Measurements from ENCODE around the gene NCOA7.
"Not testable (repeated sequence)": the region's sequence is repeated elsewhere in the genome, so short reads cannot be mapped to it uniquely, and the experiment has no call there.

NCOA7 gene

DNA sequence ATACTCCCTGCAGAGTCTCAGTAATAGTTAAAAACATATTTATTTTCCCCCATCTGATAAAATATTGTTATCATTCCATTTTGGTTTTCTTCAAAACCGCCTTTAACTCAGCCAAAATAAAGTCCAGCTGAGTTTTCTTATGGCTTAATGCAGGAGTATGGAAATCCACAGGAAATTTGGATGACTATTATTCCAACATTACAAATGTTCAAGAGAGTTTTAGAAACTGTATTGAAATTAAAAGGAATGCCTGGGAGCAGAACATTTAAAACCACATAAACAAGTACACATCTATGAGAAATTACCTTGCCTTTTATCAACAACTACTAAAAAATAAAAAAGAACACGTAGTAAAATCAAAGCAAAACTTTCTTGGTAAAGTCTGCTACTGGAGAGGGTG lies 45.7 kb downstream of the NCOA7 start:
- no peak for DNase-seq

DNA sequence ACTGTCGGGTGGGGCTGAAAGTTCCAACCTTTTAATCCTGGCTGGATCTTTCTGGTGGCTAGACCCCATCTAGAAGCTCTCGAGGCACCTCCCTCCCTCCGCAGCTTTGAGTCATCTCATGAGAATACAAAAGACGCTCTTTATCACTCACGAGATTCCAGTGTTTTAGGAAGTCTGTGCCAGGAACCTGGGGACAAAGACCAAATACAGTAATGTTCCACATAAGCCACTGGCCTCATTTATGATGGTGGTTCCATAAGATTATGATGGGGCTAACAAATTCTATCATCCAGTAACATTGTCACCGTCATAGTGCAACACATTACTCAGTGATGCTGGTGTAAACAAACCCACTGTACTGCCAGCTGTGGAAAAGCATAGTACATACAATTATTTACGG lies 48.7 kb downstream of the NCOA7 start:
- no peak for DNase-seq

DNA sequence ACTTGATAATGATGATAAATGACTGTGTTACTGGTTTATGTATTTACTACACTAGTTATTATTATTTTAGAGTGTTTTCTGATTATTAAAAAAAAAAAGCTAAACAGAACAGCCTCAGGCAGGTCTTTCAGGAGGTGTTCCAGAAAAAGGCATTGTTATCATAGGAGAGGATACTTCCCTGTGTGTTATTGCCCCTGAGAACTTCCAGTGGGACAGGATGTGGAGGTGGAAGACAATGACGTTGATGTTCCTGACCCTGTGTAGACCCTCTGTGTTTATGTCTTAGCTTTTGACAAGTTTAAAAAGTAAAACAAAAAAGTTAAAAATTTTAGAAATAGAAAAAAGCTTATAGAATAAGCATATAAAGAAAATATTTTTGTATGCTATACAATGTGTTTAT lies 49.1 kb downstream of the NCOA7 start:
- no peak for DNase-seq

DNA sequence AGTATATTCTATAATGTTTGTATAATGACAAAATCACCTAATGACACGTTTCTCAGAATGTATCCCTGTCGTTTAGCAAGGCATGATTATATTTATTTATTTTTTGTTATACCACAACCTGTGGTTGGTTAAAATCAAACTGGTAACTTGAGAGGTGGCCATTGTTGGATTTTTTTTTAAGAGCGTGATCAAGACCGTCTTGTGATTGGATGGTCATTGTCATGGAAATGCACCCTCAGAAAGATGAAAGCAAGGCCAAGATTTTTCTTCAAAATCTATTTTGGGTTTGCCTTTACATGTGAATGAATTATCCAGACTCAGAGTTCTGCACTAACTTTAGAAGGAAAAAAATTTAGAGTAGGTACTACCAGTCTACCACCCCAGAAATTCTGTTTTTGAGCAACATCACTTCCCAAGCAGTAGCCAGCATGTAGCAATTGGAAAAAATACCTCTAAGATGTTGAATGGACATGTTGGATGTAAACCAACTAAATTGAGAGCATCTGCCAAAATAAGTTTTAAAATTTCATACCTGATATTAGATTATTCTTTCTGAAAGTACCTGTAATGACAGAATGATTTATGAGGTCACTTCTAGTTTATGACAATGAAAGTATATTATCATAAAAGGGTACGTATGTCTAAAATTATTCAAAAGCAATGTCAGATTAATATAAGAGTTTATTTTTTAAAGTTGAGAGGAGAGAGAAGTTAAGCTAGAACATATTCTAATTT lies 50.8 kb downstream of the NCOA7 start:
- no peak for DNase-seq

DNA sequence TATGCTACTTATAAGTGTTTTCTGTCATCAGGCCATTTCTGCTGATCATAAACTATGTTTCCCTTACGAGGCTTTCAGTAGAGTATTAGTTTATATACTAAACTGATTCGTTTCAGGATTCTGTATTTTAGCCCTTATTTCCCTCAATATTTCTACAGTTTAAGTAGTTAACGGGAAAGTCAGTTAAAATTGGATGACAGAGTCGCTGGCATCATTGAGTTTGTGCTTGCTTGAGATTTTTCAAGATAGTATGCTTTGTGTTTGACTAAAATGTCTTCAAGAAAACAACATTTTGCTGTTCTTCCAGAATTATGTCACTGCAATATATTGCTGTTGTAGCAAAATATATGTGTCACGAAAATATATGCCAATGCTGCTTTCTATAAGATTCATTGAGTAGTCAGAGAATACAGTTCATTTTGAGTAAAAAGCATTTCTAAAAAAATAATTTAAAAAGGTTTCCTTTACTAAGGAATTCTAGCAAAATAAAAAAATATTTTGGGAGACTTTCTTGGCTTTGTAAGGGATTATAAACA lies 51.4 kb downstream of the NCOA7 start:
- DNase-seq = no peak

DNA sequence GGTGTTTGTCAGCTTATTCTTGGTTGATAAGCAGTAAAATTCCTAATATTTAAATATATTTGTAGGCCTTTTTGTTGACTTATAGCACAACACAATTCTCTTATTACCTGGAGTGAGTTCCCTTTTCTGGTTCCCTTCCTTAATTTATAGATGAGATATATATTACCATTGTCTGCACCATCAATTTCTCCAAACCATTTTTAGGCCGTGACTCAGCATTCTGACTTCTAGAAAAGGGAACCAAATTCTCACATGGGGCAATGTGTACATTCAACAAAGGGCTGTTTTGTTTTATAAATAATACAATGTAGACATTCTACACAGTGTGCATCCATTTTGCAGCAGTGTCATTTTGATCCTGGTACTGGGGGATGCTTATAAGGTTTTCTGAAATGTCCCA lies 52.8 kb downstream of the NCOA7 start:
- DNase-seq = no peak

DNA sequence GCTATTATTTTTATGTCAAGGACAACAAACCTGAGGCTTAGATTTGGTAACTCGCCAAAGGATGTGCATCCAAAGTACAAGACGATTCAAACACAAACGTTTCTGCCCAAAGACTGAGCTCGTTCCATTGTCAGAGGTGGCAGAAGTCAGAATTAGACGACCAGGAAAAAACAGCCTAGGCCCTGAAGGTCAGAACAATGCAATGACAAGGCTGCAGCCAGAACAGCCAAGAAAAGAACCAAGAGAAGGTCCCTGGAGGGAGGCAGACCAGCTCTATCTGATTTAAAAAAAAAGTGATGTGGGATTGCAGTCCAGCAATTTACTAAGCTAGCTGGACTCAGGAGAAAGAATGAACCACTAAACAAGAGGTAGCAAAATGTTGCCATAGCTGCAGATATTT lies 54.2 kb downstream of the NCOA7 start:
- no peak for DNase-seq

DNA sequence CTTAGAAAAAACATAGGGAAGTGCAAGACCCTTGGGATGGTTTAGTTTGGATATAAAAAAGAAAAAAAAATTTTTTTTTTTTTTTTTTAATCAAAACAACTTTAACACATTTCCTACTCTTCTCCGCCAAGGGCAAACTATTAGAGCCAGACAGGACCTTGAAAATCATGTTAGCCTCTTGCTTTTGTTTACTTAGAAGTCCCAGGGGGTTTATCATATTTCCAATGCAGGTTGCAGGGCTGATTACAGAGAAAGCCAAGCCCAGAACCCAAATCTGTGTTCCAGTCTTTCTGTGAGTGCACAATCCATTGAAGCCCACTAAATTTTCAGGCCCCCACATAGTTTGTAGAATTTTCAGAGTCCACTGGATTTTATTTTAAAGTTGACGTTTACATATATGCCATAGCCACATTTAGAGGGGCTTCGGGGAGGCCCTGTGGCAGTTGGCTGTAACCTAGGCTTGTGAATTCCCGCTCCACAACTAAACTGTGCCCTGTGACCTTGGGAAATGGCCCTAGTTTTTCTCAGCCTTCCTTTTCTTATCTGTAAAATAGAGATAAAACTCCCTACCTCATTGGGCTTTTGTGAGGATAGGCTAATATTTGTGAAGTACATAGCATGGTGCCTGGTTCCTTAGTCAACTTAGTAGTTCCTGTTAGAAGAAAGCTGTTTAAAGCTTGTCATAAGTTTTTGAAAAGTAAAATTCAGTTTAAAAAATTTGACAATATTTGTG lies 55.7 kb downstream of the NCOA7 start:
- no peak for DNase-seq

DNA sequence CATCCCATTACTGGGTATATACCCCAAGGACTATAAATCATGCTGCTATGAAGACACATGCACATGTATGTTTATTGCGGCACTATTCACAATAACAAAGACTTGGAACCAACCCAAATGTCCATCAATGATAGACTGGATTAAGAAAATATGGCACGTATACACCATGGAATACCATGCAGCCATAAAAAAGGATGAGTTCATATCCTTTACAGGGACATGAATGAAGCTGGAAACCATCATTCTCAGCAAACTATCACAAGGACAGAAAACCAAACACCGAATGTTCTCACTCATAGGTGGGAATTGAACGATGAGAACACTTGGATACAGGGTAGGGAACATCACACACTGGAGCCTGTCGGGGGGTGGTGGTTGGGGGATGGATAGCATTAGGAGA lies 57.5 kb downstream of the NCOA7 start:
- not testable (repeated sequence) for DNase-seq

DNA sequence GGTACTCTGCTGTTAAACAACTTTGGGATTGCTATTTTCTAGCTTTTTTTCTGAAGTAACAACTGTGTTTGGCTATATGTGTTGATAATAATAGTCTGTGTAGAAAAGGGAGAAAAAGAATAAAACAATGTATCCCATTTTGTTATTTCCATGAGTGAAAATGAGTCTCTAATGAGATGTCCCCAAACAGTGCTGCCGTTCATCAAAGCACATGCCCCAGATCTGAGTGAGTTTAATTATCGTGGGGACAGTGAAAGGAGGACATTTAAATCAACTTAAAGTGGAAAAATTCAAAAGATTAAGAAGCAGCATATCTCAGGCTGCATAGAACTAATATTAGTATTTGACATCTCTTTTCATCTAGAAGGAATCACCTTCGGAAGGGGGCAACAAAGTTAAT lies 59.6 kb downstream of the NCOA7 start:
- no peak for DNase-seq

DNA sequence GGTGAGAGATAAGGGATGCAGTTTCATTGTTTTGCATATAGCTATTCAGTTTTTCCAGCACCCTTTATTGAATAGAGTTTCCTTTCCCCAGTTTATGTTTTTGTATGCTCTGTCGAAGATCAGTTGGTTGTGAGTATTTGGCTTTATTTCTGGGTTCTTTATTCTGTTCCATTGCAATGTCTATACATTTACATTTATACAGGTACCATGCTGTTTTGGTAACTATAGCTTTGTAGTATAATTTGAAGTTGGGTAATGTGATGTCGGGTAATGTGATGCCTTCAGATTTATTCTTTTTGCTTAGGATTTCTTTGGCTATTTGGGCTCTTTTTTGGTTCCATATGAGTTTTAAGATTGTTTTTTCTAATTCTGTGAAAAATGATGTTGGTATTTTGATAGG lies 61.8 kb downstream of the NCOA7 start:
- no peak for DNase-seq

DNA sequence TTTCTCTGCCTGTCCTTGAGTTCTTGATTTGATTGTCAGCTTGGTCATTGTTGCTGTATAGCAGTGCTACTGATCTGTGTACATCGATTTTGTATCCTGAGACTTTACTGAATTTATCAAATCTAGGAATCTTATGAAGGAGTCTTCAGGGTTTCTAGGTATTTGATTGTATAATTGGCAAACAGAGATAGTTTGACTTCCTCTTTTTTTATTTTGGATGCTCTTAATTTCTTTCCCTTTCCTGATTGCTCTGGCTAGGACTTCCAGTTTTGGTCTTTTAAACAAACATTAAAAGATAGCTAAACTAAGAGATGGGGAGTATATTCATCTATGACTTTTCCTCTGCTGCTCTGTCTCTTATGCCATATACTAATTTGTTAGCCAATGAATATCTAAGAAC lies 62.4 kb downstream of the NCOA7 start:
- no peak for DNase-seq

DNA sequence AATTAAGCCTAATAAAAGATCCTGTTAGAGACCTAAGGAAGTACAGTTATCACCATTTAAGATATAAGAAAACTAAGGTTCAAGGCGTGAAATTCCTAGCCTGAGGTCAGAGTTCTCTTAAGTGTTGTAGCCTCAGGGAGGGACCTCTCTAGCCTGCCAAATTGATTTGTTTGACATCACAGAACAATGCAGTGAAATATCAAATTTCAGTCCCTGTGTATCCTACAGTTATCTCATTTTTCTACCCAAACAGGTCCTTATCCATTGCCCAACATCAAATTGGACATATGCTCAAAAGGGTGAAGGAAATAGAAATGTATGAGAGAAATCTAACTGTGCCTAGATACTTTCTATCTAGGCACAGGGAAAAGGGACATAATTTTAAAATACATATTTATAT lies 63.0 kb downstream of the NCOA7 start:
- DNase-seq = no peak

DNA sequence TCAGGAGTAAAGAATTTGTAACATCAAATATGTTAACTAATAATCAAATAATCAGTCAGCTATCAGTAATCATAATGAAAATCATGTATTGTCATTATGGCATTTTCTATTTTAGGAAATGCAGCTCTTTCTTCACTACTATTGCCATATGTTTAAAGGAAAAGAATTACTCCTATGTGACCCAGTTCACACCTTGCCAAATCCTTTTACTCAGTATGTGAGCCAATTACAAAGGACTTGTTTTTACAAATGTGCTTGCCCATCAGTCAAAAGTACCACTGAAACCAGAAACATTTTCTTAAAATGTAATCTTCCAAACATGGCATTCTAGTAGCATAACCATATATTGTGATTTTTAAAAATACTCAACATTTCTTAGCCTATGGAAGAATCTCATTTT lies 63.6 kb downstream of the NCOA7 start:
- no peak for DNase-seq

DNA sequence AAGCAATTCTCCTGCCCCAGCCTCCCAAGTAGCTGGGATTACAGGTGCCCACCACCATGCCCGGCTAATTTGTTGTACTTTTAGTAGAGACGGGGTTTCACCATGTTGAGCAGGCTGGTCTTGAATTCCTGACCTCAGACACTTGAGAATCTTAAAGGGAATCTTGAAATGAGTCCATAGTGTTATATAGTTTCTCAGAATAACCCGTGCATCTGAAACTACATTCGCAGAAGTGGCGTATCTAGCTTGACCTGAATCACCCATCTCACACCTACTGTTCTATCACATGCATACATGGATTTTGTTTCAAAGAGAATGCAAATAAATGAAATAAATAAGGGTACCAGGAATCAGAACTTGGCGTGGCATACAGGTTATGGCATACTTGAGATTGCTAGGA lies 65.0 kb downstream of the NCOA7 start:
- DNase-seq = no peak

DNA sequence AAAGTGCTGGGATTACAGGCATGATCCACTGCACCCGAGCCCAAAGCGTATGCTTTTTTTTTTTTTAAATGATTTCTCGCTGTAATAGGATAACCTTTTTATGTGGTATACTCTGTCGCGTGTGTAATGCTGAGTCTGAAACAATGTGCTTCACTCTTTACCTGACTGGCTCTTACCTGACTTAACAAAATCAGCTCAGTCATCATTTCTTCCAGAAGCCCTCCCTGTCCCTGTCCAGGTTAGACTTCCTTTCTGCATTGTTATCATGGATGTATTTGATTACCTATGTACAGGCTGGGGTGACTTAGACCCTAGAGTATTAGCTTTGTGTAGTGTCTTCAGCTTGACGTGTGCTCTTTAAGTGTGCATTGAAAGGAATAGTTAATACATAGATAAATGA lies 67.1 kb downstream of the NCOA7 start:
- DNase-seq = no peak

DNA sequence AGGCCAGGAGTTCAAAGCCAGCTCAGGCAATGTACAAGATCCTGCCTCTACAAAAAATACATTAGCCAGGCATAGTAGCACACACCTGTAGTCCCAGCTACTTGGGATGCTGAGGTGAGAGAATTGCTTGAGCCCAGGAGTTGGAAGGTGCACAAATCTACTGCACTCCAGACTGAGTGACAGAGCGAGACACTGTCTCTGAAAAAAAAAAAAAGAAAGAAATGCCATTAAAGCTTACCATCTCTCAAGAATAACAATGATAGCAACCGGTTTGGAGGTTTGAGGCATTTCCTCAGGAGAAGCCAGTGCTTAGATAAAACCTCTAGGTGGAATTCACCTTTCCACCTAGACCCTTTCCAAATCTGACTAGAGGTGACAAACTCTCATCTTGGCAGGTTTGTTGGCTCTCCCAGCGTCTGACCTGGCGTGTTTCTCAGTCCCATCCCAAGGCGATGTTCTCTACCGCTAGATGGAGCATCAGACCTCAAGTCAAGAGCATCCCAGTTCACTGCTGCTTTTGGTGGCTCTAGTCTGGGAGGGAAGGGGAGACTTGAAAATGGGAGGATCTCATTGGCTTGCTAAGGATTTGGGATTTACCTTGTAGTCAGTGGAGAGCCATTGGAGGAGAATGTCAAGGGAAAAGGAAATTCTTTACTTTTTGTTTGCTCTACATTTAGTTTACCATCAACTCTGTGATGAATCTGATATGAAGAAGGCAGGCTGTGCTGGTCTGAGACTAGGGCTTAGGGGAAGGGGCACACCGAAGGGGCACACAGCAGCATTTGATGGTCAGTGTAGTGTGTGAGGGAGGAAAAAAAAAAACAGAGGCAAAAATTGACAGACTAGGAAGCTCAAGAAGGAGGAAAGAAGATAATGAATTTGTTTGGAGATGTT lies 67.9 kb downstream of the NCOA7 start:
- peak; percentile 67 for DNase-seq

DNA sequence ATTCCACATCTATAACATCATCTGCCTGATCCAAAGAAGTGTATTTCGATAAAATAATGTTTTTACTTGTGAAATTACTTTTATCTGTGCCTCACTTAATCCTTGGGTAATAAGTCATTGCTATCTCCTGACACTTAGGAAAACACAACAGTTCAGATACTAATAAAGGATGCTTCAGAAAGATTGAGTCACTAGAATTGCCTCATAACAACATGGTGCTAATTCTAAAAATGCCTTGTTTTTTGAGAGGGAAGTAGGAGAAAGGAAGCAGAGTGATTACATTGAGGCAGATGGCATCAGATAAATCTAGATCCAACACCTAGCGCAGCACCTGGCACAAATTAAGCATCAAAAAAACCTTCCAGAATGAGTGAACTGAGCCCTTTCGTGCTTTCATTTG lies 69.0 kb downstream of the NCOA7 start:
- DNase-seq = no peak

DNA sequence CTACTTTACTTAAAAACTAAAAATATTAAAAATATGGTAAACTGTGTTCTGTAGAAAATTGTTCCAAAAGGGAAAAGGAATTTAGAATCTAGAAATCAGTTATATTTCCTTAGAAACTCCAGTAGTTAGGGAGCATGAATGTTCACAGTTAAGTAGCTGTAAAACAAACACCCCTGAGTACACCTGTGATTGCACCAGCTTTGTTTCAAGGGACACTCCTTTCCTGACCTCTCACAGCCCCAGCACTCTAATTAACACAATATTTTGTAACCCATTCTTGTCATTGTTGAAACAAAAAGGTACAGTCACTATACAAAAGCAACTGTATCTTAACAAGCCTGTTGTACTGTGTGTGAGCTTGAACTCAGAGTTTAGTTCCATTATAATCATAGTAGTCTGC lies 72.3 kb downstream of the NCOA7 start:
- no peak for DNase-seq

DNA sequence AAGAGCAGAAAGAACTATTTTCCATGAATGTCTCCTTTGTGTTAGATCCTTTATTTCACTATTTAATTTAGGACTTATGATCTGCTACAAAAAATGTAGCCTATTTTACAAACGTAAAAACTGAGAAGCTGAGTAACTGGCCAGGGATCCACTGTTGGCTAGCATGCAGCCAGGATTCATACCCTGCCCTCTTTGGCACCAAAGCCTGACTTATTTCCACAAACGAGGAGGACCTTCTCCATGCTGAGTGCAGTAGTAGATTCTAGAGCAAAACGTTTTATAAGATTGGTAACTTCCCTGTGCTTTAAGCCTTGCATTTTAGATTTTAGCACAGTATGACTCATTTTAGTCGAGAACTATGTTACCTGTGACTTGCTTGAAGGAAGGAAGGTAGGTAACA lies 74.3 kb downstream of the NCOA7 start:
- DNase-seq = no peak

DNA sequence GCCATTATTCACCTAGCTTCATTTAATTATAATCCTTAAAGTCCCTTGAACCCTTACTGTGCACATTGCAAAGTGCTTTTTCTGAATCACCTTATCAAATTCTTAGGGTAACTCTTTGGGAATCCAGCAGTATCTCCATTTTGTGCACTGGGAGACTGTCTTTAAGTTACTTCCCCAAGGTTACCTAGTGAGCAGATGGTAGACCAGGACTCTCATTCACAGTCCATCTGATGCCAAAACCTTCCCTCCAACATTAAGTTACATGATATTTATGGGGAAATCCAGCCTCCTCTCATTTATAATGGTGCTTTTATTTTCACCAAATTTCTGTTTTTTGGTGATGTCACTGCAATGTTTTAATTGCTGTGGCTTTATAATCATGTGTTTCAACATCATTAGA lies 75.7 kb downstream of the NCOA7 start:
- DNase-seq = no peak

DNA sequence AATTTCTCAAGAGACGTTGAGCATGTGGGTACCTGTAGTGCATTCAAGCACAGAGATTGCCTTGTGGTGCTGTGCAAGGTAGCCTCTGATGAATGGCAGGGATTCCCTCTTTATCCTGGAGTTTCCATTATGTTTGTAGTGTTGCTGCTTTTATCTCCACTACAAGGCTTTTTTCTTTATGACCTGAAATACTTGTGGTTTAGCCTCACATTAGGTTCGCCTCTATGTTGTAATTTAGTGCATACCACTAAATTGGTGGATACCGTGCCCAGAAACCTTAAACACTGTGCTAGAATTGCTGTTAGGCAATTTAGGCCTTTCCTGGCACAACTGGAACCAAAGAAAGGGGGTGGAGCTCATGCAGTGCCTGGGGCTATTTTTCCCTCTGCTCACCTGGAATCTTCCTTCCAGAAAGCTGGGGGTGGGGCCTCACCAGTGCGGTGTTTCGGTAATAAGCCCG lies 76.8 kb downstream of the NCOA7 start:
- DNase-seq = no peak

DNA sequence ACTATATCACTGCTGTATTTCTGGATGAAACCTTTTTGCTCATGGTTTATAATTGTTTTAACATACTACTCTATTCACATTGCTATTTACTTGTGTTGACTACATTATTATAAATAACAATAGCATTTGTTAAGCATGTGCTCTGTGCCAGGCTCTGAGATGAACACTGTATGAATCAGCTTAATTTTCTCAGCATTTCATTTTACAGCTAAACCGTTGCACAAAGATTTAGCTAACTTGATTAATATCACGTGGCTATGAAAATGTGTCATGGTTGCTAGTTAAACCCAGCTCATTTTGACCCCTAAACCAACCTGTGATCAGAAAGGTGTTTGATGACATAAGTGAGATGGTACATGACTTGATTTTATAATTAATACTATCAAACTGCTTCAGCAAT lies 77.5 kb downstream of the NCOA7 start:
- no peak for DNase-seq

All from fibroblast of skin of scalp (primary cell).